Measurements from ENCODE around the gene DCTN5.

Gene DCTN5

DNA sequence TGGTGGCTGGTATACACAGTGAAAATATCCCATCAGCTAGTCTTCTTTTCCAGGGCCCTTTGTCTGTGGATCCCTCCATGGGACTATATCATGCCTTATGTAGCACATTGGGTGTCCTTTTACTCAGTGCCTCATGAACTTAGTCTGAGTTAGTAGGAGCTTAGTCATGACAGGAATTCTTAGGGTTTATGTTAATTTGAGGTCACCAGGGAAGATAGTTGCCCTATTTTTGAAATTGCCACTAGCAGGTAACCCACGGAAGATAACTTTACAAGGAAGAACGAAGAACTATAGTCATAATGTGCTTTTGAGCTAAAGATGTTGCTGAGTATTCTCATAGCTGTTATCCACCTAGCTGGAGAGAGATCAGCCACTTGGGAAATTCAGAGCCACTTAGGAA is 22.7 kb downstream of the DCTN5 start:
- DNase-seq (ENCODE audit: low spot score): no peak

DNA sequence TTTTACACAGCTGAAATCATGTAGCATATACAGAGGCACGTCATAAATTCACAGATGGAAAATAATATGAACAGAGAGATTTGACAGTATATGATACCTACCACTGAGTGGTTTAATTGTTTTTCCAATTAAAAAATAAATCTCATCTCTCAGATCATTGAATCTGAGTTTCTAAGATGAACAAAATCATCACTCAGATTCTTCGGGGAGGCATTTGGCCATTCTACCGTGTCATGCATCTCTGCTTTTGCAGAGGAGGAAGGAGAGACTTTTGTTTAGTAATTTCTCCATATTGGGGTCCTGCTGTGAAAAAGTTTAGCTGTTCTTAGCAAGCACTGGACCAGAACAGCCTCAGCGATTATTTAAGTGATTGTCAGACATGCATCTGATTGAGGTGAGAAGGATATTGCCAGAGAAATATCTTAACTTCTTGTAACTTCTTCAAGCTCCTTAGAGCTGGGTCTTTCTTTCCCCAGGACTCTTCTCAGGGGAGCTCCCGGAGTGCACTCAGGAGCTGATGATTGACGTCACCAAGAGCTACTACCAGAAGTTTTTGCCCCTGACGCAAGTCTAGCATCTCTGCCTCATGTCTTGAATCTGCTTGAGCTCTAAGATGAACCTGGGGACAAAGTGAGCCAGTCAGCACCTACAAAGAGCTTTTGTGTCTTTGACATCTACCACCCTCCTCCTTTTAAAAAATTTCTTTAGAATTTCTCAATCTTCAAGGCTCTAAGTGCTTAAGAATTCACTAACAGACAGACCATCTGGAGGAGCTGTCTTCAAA is 25.5 kb downstream of the DCTN5 start:
- no peak for DNase-seq (ENCODE audit: low spot score)

DNA sequence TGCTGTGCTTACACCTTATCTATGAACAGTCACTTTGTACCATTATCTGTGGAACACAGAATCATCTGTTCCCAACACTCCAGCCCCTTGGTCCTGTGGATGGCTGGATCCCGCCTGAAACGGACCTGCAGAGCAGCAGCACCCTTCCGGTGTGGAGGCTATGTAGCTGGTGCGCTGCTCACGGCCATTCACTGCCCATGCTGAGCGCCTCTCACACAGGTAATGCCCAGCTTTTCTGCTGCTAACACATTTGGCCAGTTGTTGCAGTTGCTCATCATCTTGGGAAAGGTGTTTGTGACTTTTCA is 26.0 kb downstream of the DCTN5 start:
- DNase-seq (ENCODE audit: low spot score): no peak

DNA sequence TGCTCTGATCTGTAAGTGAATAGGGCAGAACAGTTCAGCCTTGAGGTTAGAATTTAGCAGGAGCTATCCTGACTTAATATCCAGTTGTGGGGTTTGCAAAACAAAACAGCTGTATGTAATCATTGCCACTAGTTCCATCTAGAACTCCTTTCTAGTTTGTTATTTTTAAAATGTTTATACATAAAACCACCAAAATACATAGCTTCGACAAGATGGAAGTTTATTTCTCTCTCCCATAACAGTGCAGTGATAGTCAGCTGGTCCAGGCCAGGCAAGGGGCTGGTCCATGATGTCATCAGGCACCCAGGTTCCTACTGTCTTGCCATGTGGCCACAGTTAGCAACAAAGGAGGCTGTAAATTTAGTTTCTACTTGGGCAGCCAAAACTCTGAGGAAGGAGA is 27.0 kb downstream of the DCTN5 start:
- DNase-seq (ENCODE audit: low spot score): no peak

DNA sequence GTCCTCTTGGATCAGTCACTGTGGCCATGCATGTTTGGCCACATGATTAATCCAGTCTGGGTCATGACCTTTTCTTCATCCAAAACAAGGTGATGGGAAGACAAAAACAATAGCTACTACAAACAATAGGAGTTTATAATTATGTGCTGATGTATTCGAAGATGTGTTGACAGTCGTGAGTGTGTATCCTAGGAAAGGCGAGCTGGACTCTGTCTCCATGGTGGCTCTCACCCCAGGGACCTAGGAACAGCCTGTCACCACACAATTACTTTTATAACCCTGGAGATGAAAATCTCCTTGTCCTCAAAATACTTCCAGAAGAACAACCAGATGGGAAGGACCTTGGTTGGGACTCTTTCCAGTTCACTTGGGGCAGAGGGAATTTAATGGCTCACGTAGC is 27.6 kb downstream of the DCTN5 start:
- no peak for DNase-seq (ENCODE audit: low spot score)

DNA sequence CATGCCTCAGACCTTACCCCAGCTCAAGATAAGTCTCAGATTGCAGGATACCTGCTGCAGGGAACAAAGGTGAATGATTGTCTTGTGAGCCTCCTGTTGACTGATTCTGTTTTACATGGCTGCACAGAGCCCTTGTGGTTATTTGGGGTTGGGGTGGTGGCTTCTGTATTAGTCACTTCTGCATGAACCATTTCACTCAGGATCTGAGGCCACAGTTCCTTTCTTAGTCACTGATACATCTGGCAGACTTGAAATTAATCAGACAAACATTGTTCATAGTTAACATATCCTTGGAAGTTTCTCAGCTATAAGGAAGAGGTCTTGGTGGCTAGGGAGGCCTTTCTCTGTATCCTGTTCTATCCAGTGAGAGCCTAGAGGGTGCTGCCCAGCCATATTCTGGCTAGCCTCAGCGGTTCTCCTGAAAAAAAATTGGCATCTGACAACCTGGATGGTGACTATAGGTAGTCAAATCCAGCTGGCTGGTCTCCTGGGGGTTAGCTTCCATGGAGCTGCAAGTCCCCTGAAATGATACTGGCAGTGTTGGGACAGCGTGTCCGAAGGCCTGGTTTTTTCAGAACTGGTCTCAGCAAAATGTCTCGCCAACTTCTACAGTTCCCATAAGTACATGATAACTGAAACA is 29.0 kb downstream of the DCTN5 start:
- DNase-seq (ENCODE audit: low spot score): no peak

DNA sequence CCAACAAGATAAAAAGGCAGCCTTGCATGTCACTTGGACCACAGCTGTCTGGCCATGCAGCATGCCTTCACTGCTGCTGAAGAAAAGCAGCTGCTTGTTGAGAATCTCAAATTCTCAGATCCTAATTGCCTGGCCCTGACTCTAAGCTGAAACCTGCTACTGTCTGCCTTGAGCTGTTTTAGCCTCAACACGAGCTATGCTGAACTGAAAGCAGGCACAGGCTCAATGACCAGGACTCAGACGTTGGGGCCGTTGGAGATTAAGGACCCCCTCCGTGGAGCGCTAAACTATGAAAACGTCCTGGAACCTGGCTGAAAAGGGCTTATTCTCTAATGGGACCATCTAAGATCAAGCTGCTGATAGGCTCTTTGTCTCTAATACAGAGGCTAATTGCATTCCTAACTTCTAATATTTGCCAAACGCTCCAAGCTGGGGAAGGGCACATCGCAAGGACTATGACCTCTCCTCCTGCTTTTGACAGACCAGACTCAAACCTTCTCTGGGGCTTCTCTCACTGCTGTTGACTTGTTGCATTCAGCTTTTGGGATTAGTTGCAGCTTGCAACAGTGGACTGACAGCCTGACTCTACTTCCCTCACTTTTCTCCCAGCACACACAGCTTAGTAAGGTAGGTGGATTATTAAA is 32.8 kb downstream of the DCTN5 start:
- DNase-seq (ENCODE audit: low spot score): no peak

DNA sequence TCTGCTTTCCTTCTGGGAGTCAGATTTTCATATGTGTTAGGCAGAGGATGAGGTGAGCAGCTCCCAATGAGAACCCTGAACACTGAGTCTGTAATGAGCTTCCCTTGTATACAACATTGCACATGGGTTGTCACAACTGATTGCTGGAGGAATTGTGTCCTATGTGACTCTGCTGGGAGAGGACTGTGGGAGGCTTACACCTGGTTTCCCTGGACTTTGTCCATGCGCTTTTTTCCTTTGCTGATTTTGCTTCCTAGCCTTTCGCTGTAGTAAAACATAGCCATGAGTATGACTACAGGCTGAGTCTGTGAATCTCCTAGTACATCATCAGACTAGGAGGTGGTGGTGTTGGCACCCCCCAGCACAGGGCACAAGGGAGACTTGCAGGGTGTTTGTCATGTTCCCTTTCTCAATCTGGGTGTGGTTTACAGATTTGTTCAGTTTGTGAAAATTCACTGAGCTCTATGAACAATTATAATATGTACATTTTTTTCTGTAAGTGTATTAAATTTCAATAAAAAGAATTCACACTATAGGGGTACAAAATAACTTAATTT is 35.7 kb downstream of the DCTN5 start:
- no peak for DNase-seq (ENCODE audit: low spot score)

DNA sequence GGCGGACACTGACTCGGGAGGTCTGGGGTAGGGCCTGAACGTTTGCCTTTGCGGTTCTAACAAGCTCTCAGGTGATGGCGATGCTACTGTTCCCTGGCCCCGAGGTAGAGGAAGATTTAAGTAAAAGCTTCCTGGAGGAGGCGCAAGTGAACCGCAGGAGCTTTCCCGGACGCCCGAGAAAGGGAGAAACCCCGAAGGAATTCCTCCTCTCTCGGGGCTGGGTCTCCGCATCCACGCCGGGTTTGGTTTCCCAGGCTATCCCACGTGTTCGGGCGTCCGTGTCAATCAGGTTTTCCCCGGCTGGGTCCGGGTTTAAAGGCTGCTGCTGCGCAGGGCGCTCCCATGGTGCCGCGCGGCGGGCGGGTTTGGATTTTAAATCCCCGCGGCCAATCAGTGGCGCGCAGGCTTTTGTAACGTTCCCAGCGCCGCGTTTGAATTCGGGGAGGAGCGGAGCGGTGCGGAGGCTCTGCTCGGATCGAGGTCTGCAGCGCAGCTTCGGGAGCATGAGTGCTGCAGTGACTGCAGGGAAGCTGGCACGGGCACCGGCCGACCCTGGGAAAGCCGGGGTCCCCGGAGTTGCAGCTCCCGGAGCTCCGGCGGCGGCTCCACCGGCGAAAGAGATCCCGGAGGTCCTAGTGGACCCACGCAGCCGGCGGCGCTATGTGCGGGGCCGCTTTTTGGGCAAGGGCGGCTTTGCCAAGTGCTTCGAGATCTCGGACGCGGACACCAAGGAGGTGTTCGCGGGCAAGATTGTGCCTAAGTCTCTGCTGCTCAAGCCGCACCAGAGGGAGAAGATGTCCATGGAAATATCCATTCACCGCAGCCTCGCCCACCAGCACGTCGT is 37.4 kb downstream of the DCTN5 start, which contains the start of gene PLK1:
TSS of gene PLK1 (plus strand) at position 460 of the 844 bp plus-strand sequence. CDS start at position 504, 44 bp downstream.
- DNase-seq (ENCODE audit: low spot score): peak; percentile 90

DNA sequence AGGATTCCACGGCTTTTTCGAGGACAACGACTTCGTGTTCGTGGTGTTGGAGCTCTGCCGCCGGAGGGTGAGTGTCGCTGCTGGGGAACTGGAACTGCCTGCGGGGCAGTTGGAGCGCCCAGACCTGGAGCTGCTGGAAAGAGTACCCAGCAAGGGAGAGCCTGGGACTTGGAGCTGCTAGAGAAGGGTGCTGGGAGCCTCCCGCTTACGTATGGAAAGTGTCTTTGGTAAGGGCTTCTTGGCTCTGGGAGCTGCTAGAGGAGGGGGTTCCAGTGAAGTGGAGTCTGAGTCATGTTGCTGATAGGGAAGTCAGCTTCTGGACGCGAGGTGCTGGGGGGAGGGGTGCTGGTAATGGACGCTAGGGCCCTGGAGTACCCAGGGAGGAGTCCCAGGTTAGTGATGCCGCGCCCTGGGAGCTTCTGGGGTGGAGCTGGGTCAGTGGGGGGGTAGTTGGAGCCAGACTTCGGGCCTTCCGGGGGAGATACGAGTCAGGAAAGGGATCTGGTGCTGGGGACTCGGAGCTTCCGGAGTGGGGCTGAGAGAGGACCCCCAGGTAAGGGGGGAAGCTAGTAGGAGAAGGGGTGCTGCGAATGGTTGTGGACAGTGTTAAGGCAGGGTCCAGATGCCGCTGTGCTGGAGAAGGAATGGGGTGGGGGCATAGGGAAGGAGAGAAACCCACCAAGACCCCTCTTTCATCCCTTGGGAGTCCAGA is 38.2 kb downstream of the DCTN5 start:
- DNase-seq (ENCODE audit: low spot score): peak; percentile 40

DNA sequence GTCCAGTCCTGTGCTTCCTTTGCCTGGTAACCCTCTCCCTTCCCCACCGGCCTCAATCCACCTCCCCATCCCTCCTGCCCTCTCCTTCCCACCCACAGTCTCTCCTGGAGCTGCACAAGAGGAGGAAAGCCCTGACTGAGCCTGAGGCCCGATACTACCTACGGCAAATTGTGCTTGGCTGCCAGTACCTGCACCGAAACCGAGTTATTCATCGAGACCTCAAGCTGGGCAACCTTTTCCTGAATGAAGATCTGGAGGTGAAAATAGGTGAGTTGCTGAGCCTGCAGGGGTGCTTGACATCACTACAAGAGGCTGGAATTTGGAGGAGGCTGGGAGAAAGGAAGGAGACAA is 38.7 kb downstream of the DCTN5 start:
- DNase-seq (ENCODE audit: low spot score): no peak

DNA sequence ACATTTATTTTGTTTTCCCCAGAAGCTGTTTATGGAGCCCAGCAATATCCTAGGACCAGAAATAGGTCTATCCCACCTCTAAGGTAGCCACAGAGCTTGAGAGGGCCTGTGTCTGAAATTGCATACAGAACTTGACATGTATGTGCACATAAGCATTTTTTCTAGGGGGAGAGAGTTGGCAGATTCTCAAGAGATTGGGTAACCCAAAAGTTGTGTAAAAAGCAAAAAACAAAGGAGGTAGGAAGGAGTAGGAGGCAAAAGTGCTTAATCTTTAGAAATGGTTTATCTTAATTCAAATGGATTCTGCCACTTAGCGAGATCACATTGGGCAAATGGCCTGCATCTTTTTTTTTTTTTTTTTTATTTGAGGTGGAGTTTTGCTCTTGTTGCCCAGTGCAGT is 40.9 kb downstream of the DCTN5 start:
- no peak for DNase-seq (ENCODE audit: low spot score)

DNA sequence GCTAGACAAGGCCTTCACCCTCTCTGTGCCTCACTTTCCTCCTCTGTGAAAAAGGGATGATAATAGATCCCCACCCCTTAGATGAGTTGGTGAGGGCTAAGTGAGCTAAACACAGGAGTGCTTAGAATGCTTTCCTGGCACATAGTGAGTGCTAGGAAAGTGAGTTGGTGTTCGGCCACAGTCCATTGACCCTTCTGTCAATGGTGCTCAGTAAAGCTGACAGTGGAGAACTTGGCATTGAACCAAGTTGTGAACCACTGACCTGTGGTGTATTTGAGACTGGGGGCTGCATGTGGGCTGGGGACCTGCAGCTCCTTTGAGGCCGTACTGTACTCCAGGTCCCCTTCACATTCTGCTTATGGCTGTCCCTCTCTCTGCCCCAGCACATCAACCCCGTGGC is 42.2 kb downstream of the DCTN5 start:
- no peak for DNase-seq (ENCODE audit: low spot score)

DNA sequence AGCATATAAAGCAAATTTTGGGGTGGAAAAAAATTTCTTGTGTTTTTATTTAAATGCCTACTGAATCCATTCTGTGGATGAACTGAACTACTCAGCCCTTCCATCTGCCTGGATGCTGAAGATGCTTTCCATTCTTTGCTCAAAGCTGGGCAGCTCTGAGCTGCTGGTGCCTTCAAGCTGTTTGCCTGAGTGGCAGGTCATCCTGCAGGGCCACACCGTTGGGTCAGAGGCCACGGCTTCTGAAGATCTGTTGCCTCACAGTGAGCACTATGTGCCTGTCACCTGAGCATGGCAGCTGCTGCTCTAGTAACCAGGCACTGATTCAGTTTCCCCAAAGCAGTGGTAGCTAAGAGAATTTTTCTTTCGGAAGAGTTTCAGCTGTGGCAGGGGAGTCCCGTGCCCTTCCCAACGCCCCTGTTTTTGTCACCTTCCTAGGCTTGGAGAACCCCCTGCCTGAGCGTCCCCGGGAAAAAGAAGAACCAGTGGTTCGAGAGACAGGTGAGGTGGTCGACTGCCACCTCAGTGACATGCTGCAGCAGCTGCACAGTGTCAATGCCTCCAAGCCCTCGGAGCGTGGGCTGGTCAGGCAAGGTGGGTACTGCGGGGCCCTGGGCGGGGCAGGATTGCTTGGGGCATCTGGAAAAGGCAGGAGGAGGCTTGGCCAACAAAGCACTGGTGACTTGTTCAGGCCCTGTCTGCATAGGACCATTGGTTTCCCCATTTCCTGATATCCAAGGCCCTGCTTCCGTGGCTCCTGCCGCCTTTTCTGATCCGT is 46.0 kb downstream of the DCTN5 start:
- no peak for DNase-seq (ENCODE audit: low spot score)

DNA sequence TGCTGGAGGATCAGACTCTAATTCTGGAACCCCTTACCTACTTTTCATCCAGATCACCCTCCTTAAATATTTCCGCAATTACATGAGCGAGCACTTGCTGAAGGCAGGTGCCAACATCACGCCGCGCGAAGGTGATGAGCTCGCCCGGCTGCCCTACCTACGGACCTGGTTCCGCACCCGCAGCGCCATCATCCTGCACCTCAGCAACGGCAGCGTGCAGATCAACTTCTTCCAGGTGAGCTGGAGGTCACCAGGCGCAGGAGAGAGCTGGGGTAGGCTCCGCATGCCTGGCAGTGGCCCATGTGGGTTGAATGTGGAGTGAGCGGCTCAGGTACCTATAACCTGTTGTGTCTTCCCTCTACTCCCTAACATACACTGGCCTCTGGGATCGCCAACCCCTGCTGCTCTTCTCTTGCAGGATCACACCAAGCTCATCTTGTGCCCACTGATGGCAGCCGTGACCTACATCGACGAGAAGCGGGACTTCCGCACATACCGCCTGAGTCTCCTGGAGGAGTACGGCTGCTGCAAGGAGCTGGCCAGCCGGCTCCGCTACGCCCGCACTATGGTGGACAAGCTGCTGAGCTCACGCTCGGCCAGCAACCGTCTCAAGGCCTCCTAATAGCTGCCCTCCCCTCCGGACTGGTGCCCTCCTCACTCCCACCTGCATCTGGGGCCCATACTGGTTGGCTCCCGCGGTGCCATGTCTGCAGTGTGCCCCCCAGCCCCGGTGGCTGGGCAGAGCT is 48.3 kb downstream of the DCTN5 start:
- DNase-seq (ENCODE audit: low spot score): no peak

DNA sequence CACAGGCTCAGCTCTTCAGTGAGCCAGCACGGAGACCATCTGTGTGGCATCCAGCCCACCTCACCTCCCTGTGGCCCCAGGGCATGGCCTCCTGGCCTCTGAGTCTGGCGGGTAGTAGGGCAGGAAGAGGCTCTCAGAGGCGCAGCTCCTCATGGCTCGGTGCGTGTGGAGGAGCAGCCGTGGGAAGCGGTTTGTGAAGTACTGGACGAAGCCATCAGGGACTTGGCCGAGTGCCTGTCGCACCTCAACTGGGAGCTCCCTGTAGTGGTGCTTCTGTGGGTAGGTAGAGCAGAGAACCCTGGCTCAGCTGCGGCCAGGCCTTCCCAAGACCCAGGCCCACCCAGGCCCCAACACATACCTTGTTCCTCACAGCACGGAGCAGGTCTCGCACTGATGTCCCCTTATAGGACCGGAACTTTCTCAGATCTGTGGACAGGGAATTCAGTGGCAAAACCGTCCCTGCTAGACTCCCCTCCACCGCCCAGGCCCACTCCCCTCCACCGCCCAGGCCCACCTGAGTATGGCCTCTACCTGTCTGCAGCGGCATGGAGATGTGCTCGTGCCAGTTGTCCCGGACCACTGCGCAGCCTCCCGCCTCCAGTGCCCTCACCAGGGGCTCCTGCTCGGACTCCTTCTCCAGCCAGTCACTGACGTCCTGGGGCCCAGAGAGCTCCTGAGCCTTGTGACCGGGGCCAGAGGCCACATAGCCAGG is 49.7 kb downstream of the DCTN5 start:
- DNase-seq (ENCODE audit: low spot score): no peak

DNA sequence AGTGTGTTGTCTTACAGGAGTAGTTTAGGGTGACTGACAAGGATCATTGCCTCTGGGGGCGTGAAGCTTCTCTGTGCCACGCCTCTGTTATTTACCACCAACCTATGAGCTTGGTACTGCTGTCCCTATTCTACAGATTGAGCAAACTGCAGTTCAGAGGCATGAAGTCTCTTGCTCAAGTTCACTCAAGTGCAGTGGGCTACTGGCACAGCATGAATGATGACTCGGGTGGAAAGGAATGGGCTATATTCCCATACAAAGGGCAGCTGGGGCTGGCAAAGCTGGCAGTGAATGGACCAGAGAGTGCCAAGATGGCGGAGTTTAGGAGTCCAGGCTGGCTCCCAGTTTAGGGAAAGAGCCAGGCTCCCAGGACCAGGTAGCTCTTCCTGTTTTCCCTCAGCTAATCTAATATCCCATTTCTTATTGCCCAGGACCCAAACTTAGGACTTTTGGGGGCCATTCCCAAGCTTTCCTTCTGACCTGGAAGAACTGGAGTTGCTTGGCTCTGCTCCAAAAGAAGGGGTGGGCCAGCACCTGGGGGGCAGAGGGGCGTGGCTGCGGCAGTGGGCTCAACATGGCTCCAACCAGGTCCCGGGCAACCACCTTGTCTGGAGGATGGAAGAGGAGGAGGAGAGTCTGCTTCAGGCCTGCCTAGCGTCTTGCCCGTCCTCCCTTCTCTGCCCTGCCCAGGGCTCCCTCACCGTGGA is 50.4 kb downstream of the DCTN5 start:
- DNase-seq (ENCODE audit: low spot score): peak; percentile 36

DNA sequence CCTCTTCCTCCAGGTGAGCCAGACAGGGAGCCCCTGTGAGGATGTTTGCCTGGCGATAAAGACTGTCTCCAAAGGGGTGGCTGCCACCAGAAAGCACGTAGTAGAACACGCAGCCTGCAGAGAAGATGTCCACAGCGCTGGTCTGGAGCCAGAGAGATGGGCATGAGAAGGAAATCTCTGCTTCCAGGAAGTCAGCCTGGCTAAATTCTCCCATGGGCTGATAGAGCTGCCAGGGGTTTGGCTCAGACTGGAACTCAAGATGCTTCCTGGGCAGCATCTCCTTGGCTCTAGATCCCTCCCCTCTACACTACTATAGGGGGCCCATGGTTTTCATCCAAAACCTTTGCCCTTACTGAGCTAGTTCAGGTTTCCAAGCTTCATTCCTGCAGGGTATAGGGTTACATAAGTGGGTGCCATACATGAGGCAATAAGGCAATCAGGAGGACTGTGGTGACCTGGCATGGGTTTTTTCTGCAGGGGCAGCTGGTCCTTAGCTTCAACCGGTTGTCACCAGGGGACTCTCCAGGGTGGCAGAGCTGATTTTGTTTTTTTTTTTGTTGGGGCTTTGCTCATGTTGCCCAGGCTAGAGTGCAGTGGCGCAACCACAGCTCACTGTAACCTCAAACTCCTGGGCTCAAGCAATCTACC is 51.0 kb downstream of the DCTN5 start:
- DNase-seq (ENCODE audit: low spot score): no peak

All from NAMALWA (cell line).